Peyer's patch (tissue), 4 donors: ENCODE results near the gene CFAP141. TPM values are rescaled to one million over a fixed set of nuclear protein-coding genes. Genes with fewer than 3 reads are reported as not detected.
"Not testable (repeated sequence)": the region's sequence is repeated elsewhere in the genome, so short reads cannot be mapped to it uniquely, and the experiment has no call there.

Experiments used
- DNase-seq, 3 donors: peaks; one replicate each; pipeline ENCODE4 v3.0.0-alpha.2; 2017 to 2019
- H3K27ac ChIP-seq, 4 donors: fragments of 200-600 bp; sonication (generic); one replicate each; pipeline ENCODE4 v1.5.1; 2016 to 2019
- H3K27me3 ChIP-seq, 2 donors: fragments of 200-600 bp; sonication (generic); one replicate each; pipeline ENCODE4 v1.5.1; 2019
- H3K36me3 ChIP-seq, 3 donors: fragments of 200-600 bp; sonication (generic); one replicate each; pipeline ENCODE4 v1.5.1; 2016 to 2019
- H3K4me1 ChIP-seq, 4 donors: fragments of 200-600 bp; sonication (generic); one replicate each; pipeline ENCODE4 v1.5.1; 2016 to 2019
- H3K4me3 ChIP-seq, 4 donors: fragments of 200-600 bp; sonication (generic); 1 replicate in 3 of 4; 2 replicates in 1 of 4; pipeline ENCODE4 v1.5.1; 2016 to 2019; ENCODE audit warnings: mild to moderate bottlenecking in 1 of 4
- H3K9me3 ChIP-seq, 4 donors: fragments of 200-600 bp; sonication (generic); one replicate each; pipeline ENCODE4 v1.5.1; 2016 to 2019; ENCODE audit warnings: mild to moderate bottlenecking in 1 of 4
- CTCF ChIP-seq, 6 experiments: fragments of 450-650 bp in 4 of 6; fragments of 200-600 bp in 2 of 6; sonication (generic) in 1 of 6; IDR thresholded peaks; one replicate each; pipeline ENCODE4 v1.5.1; 2017 to 2019; ENCODE audit warnings: antibody characterized with exemption in 6 of 6, mild to moderate bottlenecking in 3 of 6, moderate library complexity in 1 of 6
- POLR2A ChIP-seq, 2 donors: fragments of 450-650 bp; IDR thresholded peaks; one replicate each; pipeline ENCODE4 v1.5.1; 2017; ENCODE audit warnings: antibody characterized with exemption in 2 of 2, mild to moderate bottlenecking in 2 of 2, moderate library complexity in 2 of 2
- total RNA-seq, 4 donors: library from RNA; depleted of rRNA; stranded (reverse); fragments of >200 nt; gene quantifications; one replicate each; pipeline ENCODE4 v1.1.0, GENCODE V29; 2016

Gene CFAP141
- total RNA-seq, 4 donors from 2014 or later = not detected

GRCh38 chr1:154219541-154219940, 13.4 kb upstream of the CFAP141 start:
- TF ChIP-seq POLR2A (IDR thresholded peaks at IDR 0.05) = no peak
- peak overlapping the region; percentile 66 to 98 (median 88) for H3K4me3 ChIP-seq
- no peaks in the 10 kb centered on the region for H3K27me3 ChIP-seq
- H3K27ac ChIP-seq = peak overlapping the region; percentile 94 to 99 (median 98)
- peaks cover 0 to 32% (median 10%) of the 10 kb centered on the region in 4 donors for H3K4me1 ChIP-seq
- no peaks in the 10 kb centered on the region for H3K9me3 ChIP-seq
- DNase-seq = no peak
- H3K36me3 ChIP-seq = peaks cover 0 to 26% (median 4%) of the 10 kb centered on the region in 3 donors

GRCh38 chr1:154218545-154218944, 12.4 kb upstream of the CFAP141 start:
- Histone ChIP-seq H3K4me3 (peak overlapping the region in 2 of 4 donors; percentile 66 to 85), H3K27me3 (no peaks in the 10 kb centered on the region), H3K4me1 (peaks cover 0 to 32% (median 10%) of the 10 kb centered on the region in 4 donors), H3K9me3 (no peaks in the 10 kb centered on the region), H3K36me3 (peaks cover 0 to 36% (median 4%) of the 10 kb centered on the region in 3 donors), H3K27ac (no peak overlapping the region)
- no peak for DNase-seq
- no peak for TF ChIP-seq CTCF (IDR thresholded peaks at IDR 0.05)
- no peak for TF ChIP-seq POLR2A (IDR thresholded peaks at IDR 0.05)

- no peak for TF ChIP-seq POLR2A (IDR thresholded peaks at IDR 0.05)
- TF ChIP-seq CTCF (IDR thresholded peaks at IDR 0.05) = no peak
- Histone ChIP-seq H3K4me3 (no peak overlapping the region), H3K36me3 (peaks cover 0 to 81% (median 4%) of the 10 kb centered on the region in 3 donors), H3K4me1 (peaks cover 0 to 8% (median under 1%) of the 10 kb centered on the region in 4 donors), H3K9me3 (no peaks in the 10 kb centered on the region), H3K27me3 (no peaks in the 10 kb centered on the region), H3K27ac (no peak overlapping the region)
- DNase-seq = no peak
Measured at GRCh38 chr1:154213274-154213673, 7.1 kb upstream of the CFAP141 start.

GRCh38 chr1:154212083-154212482, 6.0 kb upstream of the CFAP141 start:
- peaks cover 0 to 82% (median 0%) of the 10 kb centered on the region in 3 donors for H3K36me3 ChIP-seq
- TF ChIP-seq CTCF (IDR thresholded peaks at IDR 0.05) = no peak
- TF ChIP-seq POLR2A (IDR thresholded peaks at IDR 0.05) = no peak

GRCh38 chr1:154208677-154209388, 2.7 kb upstream of the CFAP141 start:
- no peak for DNase-seq
- no peak overlapping the region for H3K4me3 ChIP-seq
- TF ChIP-seq POLR2A (IDR thresholded peaks at IDR 0.05) = no peak
- no peak for TF ChIP-seq CTCF (IDR thresholded peaks at IDR 0.05)
- H3K27ac ChIP-seq = no peak overlapping the region
- no peaks in the 10 kb centered on the region for H3K9me3 ChIP-seq
- H3K36me3 ChIP-seq = peaks cover 0 to 88% (median 0%) of the 10 kb centered on the region in 3 donors
- no peaks in the 10 kb centered on the region for H3K27me3 ChIP-seq
- H3K4me1 ChIP-seq = no peaks in the 10 kb centered on the region

More at GRCh38 chr1:154212083-154212482, 6.0 kb upstream of the CFAP141 start:
- Histone ChIP-seq H3K9me3 (no peaks in the 10 kb centered on the region), H3K27me3 (no peaks in the 10 kb centered on the region), H3K4me3 (no peak overlapping the region), H3K27ac (no peak overlapping the region), H3K4me1 (no peaks in the 10 kb centered on the region)
- no peak for DNase-seq

GRCh38 chr1:154207262-154207661, 1.1 kb upstream of the CFAP141 start:
- peaks cover 0 to 72% (median 0%) of the 10 kb centered on the region in 3 donors for H3K36me3 ChIP-seq
- TF ChIP-seq POLR2A (IDR thresholded peaks at IDR 0.05) (no peak), CTCF (IDR thresholded peaks at IDR 0.05) (no peak)
- no peaks in the 10 kb centered on the region for H3K9me3 ChIP-seq
- no peak for DNase-seq
- H3K27ac ChIP-seq = no peak overlapping the region
- no peaks in the 10 kb centered on the region for H3K4me1 ChIP-seq
- H3K27me3 ChIP-seq = no peaks in the 10 kb centered on the region
- no peak overlapping the region for H3K4me3 ChIP-seq

- DNase-seq, H3K4me1 ChIP-seq, H3K27me3 ChIP-seq, H3K4me3 ChIP-seq, H3K9me3 ChIP-seq, H3K27ac ChIP-seq: not testable (repeated sequence)
- peaks cover 0 to 58% (median 0%) of the 10 kb centered on the region in 3 donors for H3K36me3 ChIP-seq
Measured at GRCh38 chr1:154205778-154206177, 355 bp downstream of the CFAP141 start.
